ENCODE results near the gene LSP1. TPM values are rescaled to one million over a fixed set of nuclear protein-coding genes. Genes with fewer than 3 reads are reported as not detected.

Gene LSP1
- total RNA-seq, 1 donor from 2014 or later: not detected

DNA sequence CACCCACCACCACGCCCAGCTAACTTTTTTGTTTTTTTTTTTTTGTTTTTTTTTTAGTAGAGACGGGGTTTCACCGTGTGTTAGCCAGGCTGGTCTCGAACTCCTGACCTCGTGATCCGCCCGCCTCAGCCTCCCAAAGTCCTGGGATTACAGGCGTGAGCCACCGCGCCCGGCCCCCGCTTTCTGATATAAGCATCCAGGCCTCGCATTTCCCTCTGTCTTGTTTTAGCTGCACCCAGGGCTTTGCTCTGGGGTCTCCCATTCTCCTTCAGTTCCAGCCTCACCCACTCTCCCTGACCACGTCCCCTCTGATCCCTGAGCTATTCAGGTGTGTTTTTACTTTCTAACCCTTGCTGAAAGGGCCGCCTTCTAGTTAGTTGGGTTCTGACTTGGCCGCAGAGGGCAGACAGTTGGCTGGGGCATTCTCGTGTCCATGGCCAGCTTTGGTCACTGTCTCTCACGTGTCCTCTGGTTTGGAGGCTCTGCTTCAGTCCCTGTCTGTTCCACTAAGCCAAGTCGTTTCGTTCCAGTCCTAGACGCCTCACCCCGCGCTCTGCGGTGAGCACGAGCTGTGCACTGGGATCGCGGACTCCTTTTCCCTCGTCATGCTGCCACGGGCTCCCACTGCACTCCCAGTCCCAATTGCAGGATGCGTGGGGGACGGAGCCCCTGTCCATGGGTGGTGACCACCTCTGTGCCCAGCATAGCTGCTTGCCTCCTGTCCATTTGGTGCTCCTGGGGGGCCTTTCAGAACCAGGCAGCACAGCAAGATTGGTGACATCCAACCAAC, 60.6 kb downstream of the LSP1 start:
- no peak for DNase-seq (ENCODE audit: low read depth)
- no peak overlapping the region for H3K4me3 ChIP-seq (ENCODE audit: low read depth, low read length)
- TF ChIP-seq, protein P1, sequence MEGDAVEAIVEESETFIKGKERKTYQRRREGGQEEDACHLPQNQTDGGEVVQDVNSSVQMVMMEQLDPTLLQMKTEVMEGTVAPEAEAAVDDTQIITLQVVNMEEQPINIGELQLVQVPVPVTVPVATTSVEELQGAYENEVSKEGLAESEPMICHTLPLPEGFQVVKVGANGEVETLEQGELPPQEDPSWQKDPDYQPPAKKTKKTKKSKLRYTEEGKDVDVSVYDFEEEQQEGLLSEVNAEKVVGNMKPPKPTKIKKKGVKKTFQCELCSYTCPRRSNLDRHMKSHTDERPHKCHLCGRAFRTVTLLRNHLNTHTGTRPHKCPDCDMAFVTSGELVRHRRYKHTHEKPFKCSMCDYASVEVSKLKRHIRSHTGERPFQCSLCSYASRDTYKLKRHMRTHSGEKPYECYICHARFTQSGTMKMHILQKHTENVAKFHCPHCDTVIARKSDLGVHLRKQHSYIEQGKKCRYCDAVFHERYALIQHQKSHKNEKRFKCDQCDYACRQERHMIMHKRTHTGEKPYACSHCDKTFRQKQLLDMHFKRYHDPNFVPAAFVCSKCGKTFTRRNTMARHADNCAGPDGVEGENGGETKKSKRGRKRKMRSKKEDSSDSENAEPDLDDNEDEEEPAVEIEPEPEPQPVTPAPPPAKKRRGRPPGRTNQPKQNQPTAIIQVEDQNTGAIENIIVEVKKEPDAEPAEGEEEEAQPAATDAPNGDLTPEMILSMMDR (conservative IDR thresholded peaks at IDR 0.05; ENCODE audit: low read depth, low read length): no peak

DNA sequence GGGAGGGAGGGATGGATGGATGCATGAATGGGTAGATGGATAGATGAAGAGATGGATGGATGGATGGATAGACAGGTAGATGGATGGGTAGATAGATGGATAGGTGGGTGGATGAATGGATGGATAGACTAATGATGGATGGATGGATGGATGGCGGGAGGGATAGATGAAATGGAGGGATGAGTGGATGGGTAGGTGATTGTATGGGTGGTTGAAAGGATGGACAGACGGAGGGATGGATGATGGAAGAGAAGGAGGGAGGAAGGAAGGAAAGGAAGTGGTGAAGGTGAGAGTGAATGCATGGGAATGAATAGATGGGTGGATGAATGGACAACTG, 62.9 kb downstream of the LSP1 start:
- TF ChIP-seq, protein P1 (conservative IDR thresholded peaks at IDR 0.05; ENCODE audit: low read depth, low read length): no peak
- no peak overlapping the region for H3K4me3 ChIP-seq (ENCODE audit: low read depth, low read length)
- DNase-seq (ENCODE audit: low read depth): no peak

DNA sequence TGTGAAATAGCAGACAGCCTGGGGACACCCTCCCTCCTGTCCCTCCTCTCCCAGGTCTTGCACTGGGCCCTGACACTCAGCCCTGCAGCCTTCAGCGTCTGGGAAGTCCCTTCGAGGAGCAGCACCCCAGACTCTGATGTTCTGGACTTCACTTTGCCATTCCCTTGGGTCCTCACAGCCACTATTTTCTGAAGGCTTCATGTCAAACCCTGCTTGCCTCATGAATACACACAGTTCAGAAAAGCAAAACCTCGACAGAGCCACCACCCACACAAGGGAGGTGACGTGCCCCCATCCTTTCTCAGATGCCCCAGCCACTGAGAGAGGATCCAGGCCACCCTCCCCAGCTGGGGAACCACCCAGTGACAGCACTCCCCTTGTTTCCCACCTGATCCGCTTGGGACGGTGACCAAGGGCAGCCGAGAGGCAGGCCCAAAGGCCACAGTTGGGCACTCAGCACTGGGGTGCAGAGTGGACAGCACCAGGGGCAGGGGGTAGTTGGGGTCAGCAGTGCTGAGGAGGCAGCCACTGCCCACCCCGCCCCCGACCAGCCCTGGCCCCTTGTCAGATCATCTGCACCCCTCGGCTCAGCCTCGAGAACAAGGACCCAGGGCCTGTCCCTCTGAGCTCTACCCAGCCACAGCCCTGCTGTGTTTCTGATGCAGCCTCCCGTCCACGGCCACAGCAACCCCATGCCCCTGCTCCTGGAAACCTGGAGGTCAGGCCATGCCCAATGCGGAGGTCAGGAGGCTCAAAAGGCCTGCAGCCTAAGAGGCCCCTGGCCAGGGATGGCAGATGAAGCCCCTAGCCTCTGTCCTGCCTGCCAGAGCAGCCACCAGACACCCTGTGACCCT, 63.5 kb downstream of the LSP1 start:
- TF ChIP-seq, protein P1 (conservative IDR thresholded peaks at IDR 0.05; ENCODE audit: low read depth, low read length): no peak
- no peak overlapping the region for H3K4me3 ChIP-seq (ENCODE audit: low read depth, low read length)
- DNase-seq (ENCODE audit: low read depth): no peak

DNA sequence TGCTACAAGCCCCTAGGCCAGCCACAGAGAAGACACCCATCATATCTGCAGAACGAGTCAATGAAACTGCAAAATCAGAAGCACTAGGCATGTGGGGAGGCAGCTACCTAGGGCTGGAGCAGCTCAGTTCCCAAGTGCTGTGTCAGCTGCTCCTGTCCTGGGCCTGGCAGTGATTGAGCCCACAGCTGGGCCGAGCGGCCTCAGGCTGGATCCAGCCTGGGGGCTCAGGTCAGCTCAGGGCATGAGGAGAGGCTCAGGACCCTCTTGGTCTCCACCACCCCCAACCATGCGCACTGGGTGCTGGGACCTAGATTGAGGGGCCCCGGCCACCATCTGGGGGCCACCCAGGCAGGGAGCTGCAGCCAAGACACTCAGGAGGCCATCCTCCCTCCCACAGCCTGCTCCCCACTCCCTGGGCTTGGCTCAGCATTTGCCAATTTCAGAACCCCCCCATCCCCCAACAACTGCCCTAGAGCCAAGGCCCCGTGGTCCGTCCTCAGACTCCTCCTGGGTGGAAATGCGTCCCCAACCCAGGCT, 64.2 kb downstream of the LSP1 start:
- DNase-seq (ENCODE audit: low read depth): no peak
- H3K4me3 ChIP-seq (ENCODE audit: low read depth, low read length): no peak overlapping the region
- TF ChIP-seq, protein P1 (conservative IDR thresholded peaks at IDR 0.05; ENCODE audit: low read depth, low read length): no peak

DNA sequence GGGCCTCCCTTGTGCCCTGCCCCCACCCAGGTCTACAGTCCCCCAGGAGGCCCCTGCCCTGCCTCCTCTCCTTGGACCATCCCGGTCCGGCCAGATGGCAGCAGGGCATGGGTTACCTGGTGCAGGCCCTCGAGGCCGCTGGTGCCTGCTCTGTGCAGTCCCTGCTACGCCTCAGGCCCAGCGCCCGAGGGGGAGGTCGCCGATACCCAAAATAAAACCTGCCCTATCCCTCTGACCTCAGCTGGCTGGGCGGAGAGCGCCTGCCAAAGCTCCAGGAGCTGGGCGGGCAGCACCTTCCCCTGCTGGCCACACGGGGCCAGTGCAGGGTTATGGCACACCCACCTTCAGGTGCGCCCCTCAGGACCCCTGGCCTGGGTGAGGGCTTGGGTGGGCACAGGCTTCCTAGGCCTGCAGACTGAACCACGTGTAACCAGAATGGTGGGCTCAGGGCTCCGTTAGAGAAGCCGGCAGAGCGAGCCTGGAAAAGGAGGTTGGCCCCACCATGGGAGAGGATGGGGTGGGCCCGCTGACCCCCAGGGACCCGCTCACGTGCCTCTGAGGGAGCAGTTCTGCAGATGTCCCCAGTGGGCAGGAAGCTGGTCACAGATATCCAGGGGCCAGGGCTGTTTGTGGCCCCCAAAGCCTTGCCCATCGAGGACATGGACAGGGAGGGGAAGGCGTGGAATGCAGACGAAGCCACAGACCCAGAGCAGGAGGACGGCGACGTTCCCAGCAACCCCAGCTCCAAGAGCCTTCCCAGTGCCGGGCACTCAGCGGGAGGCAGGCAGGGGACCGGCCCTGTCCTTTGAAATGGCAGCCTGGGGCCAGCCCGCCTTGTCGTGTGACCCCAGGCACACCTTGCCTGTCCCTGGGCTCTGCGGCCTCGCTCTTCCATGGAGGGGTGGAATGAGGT, 64.9 kb downstream of the LSP1 start:
- TF ChIP-seq, protein P1 (conservative IDR thresholded peaks at IDR 0.05; ENCODE audit: low read depth, low read length): peak; percentile 33
- DNase-seq (ENCODE audit: low read depth): no peak
- no peak overlapping the region for H3K4me3 ChIP-seq (ENCODE audit: low read depth, low read length)

Data from epithelial cell of proximal tubule (primary cell).